H1 (cell line): ENCODE measurements around the gene ELFN2. TPM values are rescaled to one million over a fixed set of nuclear protein-coding genes. Genes with fewer than 3 reads are reported as not detected.

Source experiments
- CTCF ChIA-PET: fragments of 300-600 bp; sonication (Branson Sonifier 250); formaldehyde crosslinking; loops from one replicate; lab custom pipeline; 2021; ENCODE audit not compliant: partially characterized antibody; lab: Charles Lee
- POLR2A ChIA-PET: fragments of 300-600 bp; sonication (Branson Sonifier 250); formaldehyde crosslinking; loops from one replicate; lab custom pipeline; 2021; ENCODE audit warnings: inconsistent platforms; ENCODE audit not compliant: partially characterized antibody; lab: Charles Lee
- DNase-seq, 2 experiments: peaks; one replicate each; pipeline versions ENCODE4 v3.0.0 to v3.0.0-alpha.2; 2010 to 2022; ENCODE audit warnings: low spot score in 2 of 2, low read depth in 1 of 2, mixed read lengths in 1 of 2
- FAIRE-seq: peaks from 2 replicates; lab custom pipeline; 2011; peaks lifted over from hg19 to GRCh38; lab: Jason Lieb, UNC
- H2AFZ ChIP-seq: 2 replicates; pipeline ENCODE4 v1.8.1; 2012; ENCODE audit warnings: low read length, inconsistent platforms
- H2AK5ac ChIP-seq: 2 replicates; pipeline ENCODE4 v1.6.1; 2013; ENCODE audit warnings: low read depth, low read length
- H2BK120ac ChIP-seq: replicated peaks from 2 replicates; pipeline ENCODE3; 2013; ENCODE audit warnings: low read depth, low read length, inconsistent platforms
- H2BK12ac ChIP-seq: 2 replicates; pipeline ENCODE4 v1.6.1; 2013; ENCODE audit warnings: low read depth, low read length
- H2BK15ac ChIP-seq: 2 replicates; pipeline ENCODE4 v1.6.1; 2013; ENCODE audit warnings: low read length
- H2BK20ac ChIP-seq: 2 replicates; pipeline ENCODE4 v1.6.1; 2013; ENCODE audit warnings: low read length
- H2BK5ac ChIP-seq: 2 replicates; pipeline ENCODE4 v1.6.1; 2013; ENCODE audit warnings: low read depth, low read length
- H3K14ac ChIP-seq: 2 replicates; pipeline ENCODE4 v1.6.1; 2013; ENCODE audit warnings: inconsistent platforms; ENCODE audit not compliant: insufficient read length
- H3K18ac ChIP-seq: 2 replicates; pipeline ENCODE4 v1.6.1; 2013; ENCODE audit warnings: low read length; ENCODE audit errors: extremely low read depth
- H3K23ac ChIP-seq: 2 replicates; pipeline ENCODE4 v1.6.1; 2013; ENCODE audit warnings: inconsistent platforms; ENCODE audit not compliant: insufficient read length
- H3K23me2 ChIP-seq: 2 replicates; pipeline ENCODE4 v1.6.1; 2013; ENCODE audit warnings: low read depth, low read length
- H3K27ac ChIP-seq: 2 replicates; pipeline ENCODE4 v1.6.1; 2011; ENCODE audit warnings: low read depth, low read length, inconsistent platforms
- H3K27me3 ChIP-seq, 4 experiments: replicated peaks in 1 of 4; 1 replicate in 1 of 4; 2 replicates in 3 of 4; pipeline versions ENCODE4 v1.6.1 to v1.8.1; 2011 to 2013; ENCODE audit warnings: low read length in 3 of 4, mild to moderate bottlenecking in 3 of 4, inconsistent platforms in 2 of 4, mixed read lengths in 2 of 4, moderate library complexity in 1 of 4; ENCODE audit not compliant: control insufficient read depth in 3 of 4, insufficient read depth in 3 of 4; ENCODE audit errors: extremely low read depth in 1 of 4
- H3K36me3 ChIP-seq, 4 experiments: 2 replicates each; pipeline versions ENCODE4 v1.6.1 to v1.8.1; 2011 to 2013; ENCODE audit warnings: mild to moderate bottlenecking in 4 of 4, low read length in 3 of 4, moderate library complexity in 2 of 4, control low read depth in 1 of 4, inconsistent platforms in 1 of 4; ENCODE audit not compliant: insufficient read depth in 4 of 4, control insufficient read depth in 2 of 4
- H3K4ac ChIP-seq: replicated peaks from 2 replicates; pipeline ENCODE3; 2013; ENCODE audit warnings: low read length, low read depth, mixed read lengths, inconsistent platforms; ENCODE audit not compliant: insufficient read length
- H3K4me1 ChIP-seq, 4 experiments: replicated peaks in 1 of 4; 1 replicate in 1 of 4; 2 replicates in 3 of 4; pipeline versions ENCODE4 v1.6.1 to v1.8.1; 2011 to 2013; ENCODE audit warnings: low read length in 3 of 4, inconsistent platforms in 2 of 4, mixed read lengths in 1 of 4; ENCODE audit not compliant: insufficient read depth in 4 of 4, control insufficient read depth in 3 of 4
- H3K4me2 ChIP-seq, 2 experiments: 2 replicates each; pipeline versions ENCODE4 v1.6.1 to v1.8.1; 2011 to 2013; ENCODE audit warnings: low read depth in 2 of 2, low read length in 2 of 2, control low read depth in 1 of 2, inconsistent platforms in 1 of 2, mild to moderate bottlenecking in 1 of 2; ENCODE audit not compliant: insufficient read depth in 1 of 2
- H3K4me3 ChIP-seq, 4 experiments: fragments of 200-600, 300-600 bp in 1 of 4; sonication (generic), shearing (Covaris generic), sonication (Bioruptor Twin) in 1 of 4; 2 replicates each; pipeline versions ENCODE4 v1.5.1 to v1.8.1; 2011 to 2016; ENCODE audit warnings: low read length in 4 of 4, low read depth in 3 of 4, control low read depth in 2 of 4, inconsistent platforms in 2 of 4, mild to moderate bottlenecking in 2 of 4, mixed read lengths in 1 of 4, moderate library complexity in 1 of 4; ENCODE audit not compliant: insufficient read depth in 2 of 4; ENCODE audit errors: extremely low read depth in 1 of 4
- H3K56ac ChIP-seq: replicated peaks from 2 replicates; pipeline ENCODE3; 2013; ENCODE audit warnings: low read depth, mild to moderate bottlenecking, mixed read lengths, low read length, inconsistent platforms; ENCODE audit not compliant: insufficient read length
- H3K79me1 ChIP-seq: 2 replicates; pipeline ENCODE4 v1.6.1; 2013; ENCODE audit warnings: low read depth, low read length, control low read depth
- H3K79me2 ChIP-seq, 2 experiments: 2 replicates each; pipeline versions ENCODE4 v1.6.1 to v1.8.1; 2012 to 2013; ENCODE audit warnings: low read length in 2 of 2, mild to moderate bottlenecking in 2 of 2, inconsistent platforms in 1 of 2; ENCODE audit not compliant: insufficient read depth in 2 of 2, control insufficient read depth in 1 of 2
- H3K9ac ChIP-seq, 4 experiments: replicated peaks in 1 of 4; 1 replicate in 1 of 4; 2 replicates in 3 of 4; pipeline versions ENCODE4 v1.6.1 to v1.8.1; 2011 to 2013; ENCODE audit warnings: low read depth in 3 of 4, low read length in 3 of 4, control low read depth in 2 of 4, mild to moderate bottlenecking in 2 of 4, moderate library complexity in 2 of 4, inconsistent platforms in 1 of 4; ENCODE audit errors: extremely low read depth in 1 of 4
- H3K9me3 ChIP-seq, 2 experiments: 2 replicates each; pipeline versions ENCODE4 v1.6.1 to v1.8.1; 2012 to 2013; ENCODE audit warnings: mild to moderate bottlenecking in 2 of 2, moderate library complexity in 2 of 2, control low read depth in 1 of 2, inconsistent platforms in 1 of 2, low read depth in 1 of 2, low read length in 1 of 2, mixed read lengths in 1 of 2; ENCODE audit not compliant: insufficient read depth in 2 of 2
- H4K20me1 ChIP-seq, 2 experiments: replicated peaks in 1 of 2; 2 replicates each; pipeline versions ENCODE3 to v1.8.1; 2011 to 2013; ENCODE audit warnings: inconsistent platforms in 2 of 2, low read length in 2 of 2, mild to moderate bottlenecking in 1 of 2; ENCODE audit not compliant: insufficient read depth in 2 of 2, control insufficient read depth in 1 of 2
- H4K5ac ChIP-seq: 2 replicates; pipeline ENCODE4 v1.6.1; 2013; ENCODE audit warnings: low read length, low read depth, mixed read lengths, inconsistent platforms; ENCODE audit not compliant: insufficient read length
- H4K8ac ChIP-seq: 2 replicates; pipeline ENCODE4 v1.8.0; 2013; ENCODE audit warnings: mild to moderate bottlenecking, moderate library complexity, low read length, inconsistent platforms; ENCODE audit not compliant: insufficient read depth; ENCODE audit errors: extremely low read depth
- H4K91ac ChIP-seq: replicated peaks from 2 replicates; pipeline ENCODE3; 2013; ENCODE audit warnings: low read length, mixed read lengths, inconsistent platforms; ENCODE audit not compliant: insufficient read length
- ASH2L ChIP-seq: fragments of 200-600, 300-600 bp; sonication (generic); IDR thresholded peaks from one replicate; pipeline ENCODE4 v1.7.1; 2017; ENCODE audit warnings: low read length
- BACH1 ChIP-seq: IDR thresholded peaks from 2 replicates; pipeline ENCODE4 v1.6.1; 2012; ENCODE audit warnings: low read length, improper control_type of control experiment
- EGR1 ChIP-seq: IDR thresholded peaks from 2 replicates; pipeline ENCODE4 v1.6.1; 2011; ENCODE audit warnings: low read depth, low read length, borderline replicate concordance
- KDM1A ChIP-seq: fragments of 200-600, 300-600 bp; sonication (generic); IDR thresholded peaks from 2 replicates; pipeline ENCODE4 v1.7.1; 2016; ENCODE audit warnings: mild to moderate bottlenecking, low read length, borderline replicate concordance
- KDM4A ChIP-seq: IDR thresholded peaks from one replicate; pipeline ENCODE4 v1.7.1; 2012; ENCODE audit warnings: low read depth, mild to moderate bottlenecking, moderate library complexity, low read length, inconsistent platforms; ENCODE audit not compliant: severe bottlenecking
- NANOG ChIP-seq: IDR thresholded peaks from 2 replicates; pipeline ENCODE4 v1.6.1; 2011; ENCODE audit warnings: low read length, low read depth, mild to moderate bottlenecking, inconsistent platforms; ENCODE audit not compliant: insufficient read depth, poor library complexity, severe bottlenecking
- POU5F1 ChIP-seq: IDR thresholded peaks from 2 replicates; pipeline ENCODE4 v1.6.1; 2011; ENCODE audit warnings: low read depth, mild to moderate bottlenecking, low read length, moderate library complexity
- SIRT6 ChIP-seq: IDR thresholded peaks from one replicate; pipeline ENCODE4 v1.7.1; 2012; ENCODE audit warnings: low read length, inconsistent platforms
- SUZ12 ChIP-seq: fragments of 200-600 bp; sonication (generic); IDR thresholded peaks from 2 replicates; pipeline ENCODE4 v1.6.1; 2012; ENCODE audit warnings: mild to moderate bottlenecking, inconsistent platforms, low read length, moderate library complexity, mixed read lengths
- TAF1 ChIP-seq: IDR thresholded peaks from 2 replicates; pipeline ENCODE4 v1.6.1; 2011; ENCODE audit warnings: mild to moderate bottlenecking, low read depth, low read length
- WGBS, 2 experiments: shearing (Covaris generic) in 1 of 2; methylation state at CpG; one replicate each; pipeline versions ENCODE4 v1.1.6 to v1.1.7; 2013 to 2015; ENCODE audit warnings: low lambda C conversion rate in 2 of 2, mixed read lengths in 2 of 2, inconsistent platforms in 1 of 2, low coverage in 1 of 2, missing lambda C conversion rate in 1 of 2; ENCODE audit not compliant: insufficient replicate concordance in 2 of 2, insufficient coverage in 1 of 2, insufficient read length in 1 of 2; ENCODE audit errors: extremely low coverage in 1 of 2, missing lambda C conversion rate in 1 of 2; 5-methylcytosine and 5-hydroxymethylcytosine counted together
- polyA plus RNA-seq, 7 experiments: library from polyadenylated mRNA; depleted of rRNA in 3 of 7; stranded (reverse) in 5 of 7; unstranded in 2 of 7; fragments of >200 nt in 5 of 7; fragments of 200-250 nt in 2 of 7; gene quantifications; 1 replicate in 5 of 7; 2 replicates in 1 of 7; 4 replicates in 1 of 7; pipeline versions ENCODE4 v1.2.1 to v1.2.3, GENCODE V29; 2011 to 2013; ENCODE audit warnings: missing spikeins in 2 of 7, mixed read lengths in 2 of 7
- total RNA-seq: library from RNA; stranded (reverse); fragmentation: NEBNext Ultra II Directional; extraction: Animal tissue kit (Norgen Biotek cat#: 25700); gene quantifications from 2 replicates; pipeline ENCODE4 v1.2.1, GENCODE V29; 2021
- TF ChIP-seq, protein P1 (sequence below): IDR thresholded peaks from 2 replicates; pipeline ENCODE4 v1.6.1; 2012; ENCODE audit warnings: inconsistent platforms

Gene ELFN2
- total and polyA plus RNA-seq, 2 of the 8 experiments (the other 6 are each of a cell fraction or from before 2014, with no cell fraction given), result 0.63 to 0.88 TPM

DNA sequence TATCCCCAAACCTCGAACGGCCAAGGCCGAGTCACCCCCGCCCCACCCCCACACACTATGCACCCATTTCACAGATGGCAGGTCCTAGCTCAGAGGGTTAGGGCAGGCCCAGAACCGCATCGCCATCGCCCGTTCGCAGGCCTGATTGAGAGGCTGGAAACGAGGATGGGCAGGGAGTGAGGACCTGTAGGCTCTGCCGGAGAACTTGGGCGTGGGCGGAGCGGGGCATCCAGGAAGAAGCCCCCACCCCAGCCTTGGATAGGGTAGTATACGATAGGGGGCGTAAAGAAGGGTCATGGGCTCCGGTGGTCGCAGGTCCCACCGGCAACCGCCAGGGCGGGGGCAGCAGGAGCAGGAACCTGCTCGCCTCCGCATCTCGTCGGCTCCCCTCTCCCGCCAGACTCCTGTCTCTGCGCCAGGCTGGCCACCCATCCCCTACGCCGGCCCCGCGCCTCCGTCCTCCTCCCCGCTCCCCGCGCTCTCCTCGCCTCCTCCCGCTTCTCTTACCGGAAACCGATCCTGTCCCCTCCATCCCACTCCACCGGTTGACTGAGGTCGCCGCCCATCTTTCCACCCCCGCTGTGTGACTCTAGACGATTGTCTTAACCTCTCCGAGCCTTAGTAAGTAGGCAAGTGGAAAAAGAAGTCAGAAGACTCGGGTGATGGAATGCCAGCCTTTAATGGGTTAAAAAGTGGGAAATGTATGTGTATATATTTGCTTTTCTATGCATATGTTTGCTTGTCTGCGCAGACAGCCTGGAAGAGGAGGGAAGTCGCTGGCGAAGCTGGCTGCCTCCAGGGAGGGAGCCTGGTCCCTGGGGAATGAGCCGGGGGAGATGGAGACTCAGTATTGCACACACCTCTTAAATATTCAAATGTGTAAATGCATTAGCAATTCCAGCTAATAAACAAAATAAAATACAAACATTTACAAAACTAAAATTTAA is 92.1 kb downstream of the ELFN2 start:
- H3K9ac ChIP-seq, result no peak overlapping the region
- H3K27me3 ChIP-seq, result peaks cover 0 to 24% (median 11%) of the 10 kb centered on the region in 4 experiments; a peak in 5 of 7 replicates
- no peak for FAIRE-seq
- no peak for TF ChIP-seq SIRT6
- no peak for TF ChIP-seq NANOG
- TF ChIP-seq SUZ12, result 0 out of 2 replicates have a peak, but pooled peaks have one; percentile 21
- no peak for TF ChIP-seq POU5F1
- peak; percentile 72; the same call in 1 of the 2 replicates for TF ChIP-seq EGR1
- peak; percentile 50 for TF ChIP-seq ASH2L
- 0 out of 2 replicates have a peak, but pooled peaks have one; percentile 4 for TF ChIP-seq TAF1
- TF ChIP-seq KDM4A, result peak; percentile 76
- TF ChIP-seq, protein P1, sequence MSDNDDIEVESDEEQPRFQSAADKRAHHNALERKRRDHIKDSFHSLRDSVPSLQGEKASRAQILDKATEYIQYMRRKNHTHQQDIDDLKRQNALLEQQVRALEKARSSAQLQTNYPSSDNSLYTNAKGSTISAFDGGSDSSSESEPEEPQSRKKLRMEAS, result peak; percentile 24; the same call in 1 of the 2 replicates
- TF ChIP-seq BACH1, result no peak
- peak; percentile 89 for TF ChIP-seq KDM1A

More for the DNA sequence above, 92.1 kb downstream of the ELFN2 start:
- no peak overlapping the region for H2BK15ac ChIP-seq
- no peak overlapping the region; the same call in 1 of the 2 replicates for H2AFZ ChIP-seq
- peak overlapping the region; percentile 59 to 80 for H3K4me2 ChIP-seq
- H2BK5ac ChIP-seq, result no peak overlapping the region
- H4K91ac ChIP-seq, result no peak overlapping the region
- H4K8ac ChIP-seq, result peak overlapping the region; percentile 84; the same call in 1 of the 2 replicates
- no peak overlapping the region; the same call in 1 of the 2 replicates for H3K18ac ChIP-seq
- H3K14ac ChIP-seq, result no peak overlapping the region
- H4K5ac ChIP-seq, result no peak overlapping the region
- no peaks in the 10 kb centered on the region for H3K79me2 ChIP-seq
- H3K79me1 ChIP-seq, result no peaks in the 10 kb centered on the region
- H2BK120ac ChIP-seq, result no peak overlapping the region
- no peak overlapping the region for H3K4ac ChIP-seq
- POLR2A ChIA-PET, result interaction anchor here (1.0 to 1.1 kb wide), 3 partner anchors 66 to 94 kb away, joined by 3 to 4 read pairs (median 3); no protein-coding TSS in a partner anchor
- no peak overlapping the region for H3K23ac ChIP-seq
- no peaks in the 10 kb centered on the region for H3K36me3 ChIP-seq
- H3K56ac ChIP-seq, result no peak overlapping the region
- peaks cover 0 to 25% (median 11%) of the 10 kb centered on the region in 4 experiments; a peak in 5 of 7 replicates for H3K4me1 ChIP-seq
- H2AK5ac ChIP-seq, result no peak overlapping the region
- peaks cover 9% of the 10 kb centered on the region; the same call in 1 of the 2 replicates for H3K23me2 ChIP-seq
- no peak overlapping the region for H2BK20ac ChIP-seq
- 4% methylated on average over 43 of the region's 50 CpGs; no CpG with 5 or more reads in 1 of the 2 experiments for WGBS, 2 experiments
- DNase-seq, result peak; percentile 15 to 76
- CTCF ChIA-PET, result interaction anchor here (0.7 to 7.5 kb wide), 19 partner anchors 10 to 158 kb away, joined by 3 to 61 read pairs (median 4); no protein-coding TSS in a partner anchor
- H3K9me3 ChIP-seq, result no peaks in the 10 kb centered on the region
- no peak overlapping the region for H3K27ac ChIP-seq
- peak overlapping the region; percentile 33 to 61 (median 43) for H3K4me3 ChIP-seq
- H2BK12ac ChIP-seq, result no peak overlapping the region
- H4K20me1 ChIP-seq, result no peaks in the 10 kb centered on the region
